Activated CD8-positive, alpha-beta T cell treated with anti-CD3 and anti-CD28 coated beads for 36 hours (primary cell): ENCODE results near the gene LEMD2. TPM values are rescaled to one million over a fixed set of nuclear protein-coding genes. Genes with fewer than 3 reads are reported as not detected.

Source experiments
- ATAC-seq: fragments of 200-7000 bp; cut with Tn5 transposase; one replicate; pipeline ENCODE4 v1.10.0; 2021; ENCODE audit warnings: mild to moderate bottlenecking, moderate library complexity
- CTCF ChIA-PET: fragments of 350-600 bp; sonication (Branson Sonifier 250); formaldehyde crosslinking; loops from one replicate; lab custom pipeline; 2021; ENCODE audit warnings: antibody characterized with exemption; lab: Charles Lee
- POLR2A ChIA-PET: fragments of 350-600 bp; sonication (Branson Sonifier 250); formaldehyde crosslinking; loops from one replicate; lab custom pipeline; 2021; ENCODE audit warnings: antibody characterized with exemption; lab: Charles Lee
- DNase-seq: peaks from one replicate; pipeline ENCODE4 v3.0.0-alpha.2; 2020
- H3K27ac Mint-ChIP-seq: one replicate; pipeline ENCODE4 v1.8.0; 2021; ENCODE audit warnings: mild to moderate bottlenecking, mixed read lengths
- H3K27me3 Mint-ChIP-seq: one replicate; pipeline ENCODE4 v1.8.0; 2021; ENCODE audit warnings: mixed read lengths
- H3K36me3 Mint-ChIP-seq: one replicate; pipeline ENCODE4 v1.8.0; 2021; ENCODE audit warnings: low read depth, mixed read lengths
- H3K4me1 Mint-ChIP-seq: one replicate; pipeline ENCODE4 v1.8.0; 2021; ENCODE audit warnings: low read depth, mixed read lengths
- H3K4me3 Mint-ChIP-seq: one replicate; pipeline ENCODE4 v1.8.0; 2021; ENCODE audit warnings: mild to moderate bottlenecking, moderate library complexity, mixed read lengths
- H3K9me3 Mint-ChIP-seq: one replicate; pipeline ENCODE4 v1.8.0; 2021; ENCODE audit warnings: mixed read lengths
- CTCF ChIP-seq: fragments of 200-600 bp; IDR thresholded peaks from one replicate; pipeline ENCODE4 v1.8.0; 2022; ENCODE audit warnings: antibody characterized with exemption, mild to moderate bottlenecking
- intact Hi-C: fragments of 100-400 bp; cut with micrococcal nuclease; formaldehyde crosslinking; loops from one replicate; pipeline ENCODE4 v1.10.0; 2022
- total RNA-seq, 2 experiments: library from RNA; stranded (reverse); gene quantifications; one replicate each; pipeline ENCODE4 v1.2.3, GENCODE V29; 2021

The LEMD2 gene
- total RNA-seq, 2 experiments from 2014 or later: 40.1 to 41.5 TPM

GRCh38 chr6:33800248-33800969 lies 11.5 kb upstream of the LEMD2 start:
- no peaks in the 10 kb centered on the region for H3K9me3 Mint-ChIP-seq
- no peaks in the 10 kb centered on the region for H3K36me3 Mint-ChIP-seq
- ATAC-seq (no peak), DNase-seq (no peak)
- no peaks in the 10 kb centered on the region for H3K4me1 Mint-ChIP-seq
- TF ChIP-seq CTCF: no peak
- intact Hi-C loops: no loop called here
- no peak overlapping the region for H3K4me3 Mint-ChIP-seq
- ChIA-PET CTCF (no interaction called here), POLR2A (interaction anchor here (0.6 kb wide), 1 partner anchor 326 kb away, joined by 3 read pairs; no protein-coding TSS in a partner anchor)
- H3K27me3 Mint-ChIP-seq: peaks cover 10% of the 10 kb centered on the region
- H3K27ac Mint-ChIP-seq: no peak overlapping the region

- DNase-seq (no peak), ATAC-seq (no peak)
- Mint-ChIP-seq H3K36me3 (no peaks in the 10 kb centered on the region), H3K27ac (no peak overlapping the region), H3K9me3 (no peaks in the 10 kb centered on the region), H3K27me3 (peaks cover 12% of the 10 kb centered on the region), H3K4me3 (no peak overlapping the region), H3K4me1 (no peaks in the 10 kb centered on the region)
- TF ChIP-seq CTCF: no peak
- POLR2A ChIA-PET: interaction anchor here (0.7 to 1.0 kb wide), 2 partner anchors 232 to 341 kb away, joined by 3 read pairs; no protein-coding TSS in a partner anchor
- intact Hi-C loops: no loop called here
- CTCF ChIA-PET: interaction anchor here (1.0 to 1.9 kb wide), 2 partner anchors 28 to 70 kb away, joined by 3 to 10 read pairs; no protein-coding TSS in a partner anchor
Observed at GRCh38 chr6:33799454-33800113, 10.7 kb upstream of the LEMD2 start.

GRCh38 chr6:33798343-33798848 lies 9.5 kb upstream of the LEMD2 start:
- intact Hi-C loops: no loop called here
- H3K4me3 Mint-ChIP-seq: no peak overlapping the region
- no peaks in the 10 kb centered on the region for H3K9me3 Mint-ChIP-seq
- DNase-seq (no peak), ATAC-seq (no peak)
- H3K4me1 Mint-ChIP-seq: no peaks in the 10 kb centered on the region
- no peaks in the 10 kb centered on the region for H3K36me3 Mint-ChIP-seq
- no peak overlapping the region for H3K27ac Mint-ChIP-seq
- POLR2A ChIA-PET: no interaction called here
- TF ChIP-seq CTCF: no peak
- peaks cover 10% of the 10 kb centered on the region for H3K27me3 Mint-ChIP-seq
- CTCF ChIA-PET: interaction anchor here (0.6 to 1.9 kb wide), 3 partner anchors 27 to 749 kb away, joined by 3 to 10 read pairs (median 3); no protein-coding TSS in a partner anchor

- intact Hi-C loops: no loop called here
- POLR2A ChIA-PET: no interaction called here
- H3K27me3 Mint-ChIP-seq: peaks cover 10% of the 10 kb centered on the region
- TF ChIP-seq CTCF: no peak
- ATAC-seq: no peak
- no peak for DNase-seq
- H3K36me3 Mint-ChIP-seq: no peaks in the 10 kb centered on the region
- CTCF ChIA-PET: interaction anchor here (0.6 to 1.9 kb wide), 2 partner anchors 26 to 749 kb away, joined by 3 to 10 read pairs; no protein-coding TSS in a partner anchor
- H3K4me1 Mint-ChIP-seq: no peaks in the 10 kb centered on the region
- no peaks in the 10 kb centered on the region for H3K9me3 Mint-ChIP-seq
- no peak overlapping the region for H3K27ac Mint-ChIP-seq
- H3K4me3 Mint-ChIP-seq: no peak overlapping the region
Observed at GRCh38 chr6:33797626-33798342, 8.9 kb upstream of the LEMD2 start.
